Mesothelial cell of epicardium (in vitro differentiated cells): ENCODE measurements around the gene KCNQ5. TPM values are rescaled to one million over a fixed set of nuclear protein-coding genes. Genes with fewer than 3 reads are reported as not detected.

ENCODE experiments used
- DNase-seq, 2 experiments: peaks; one replicate each; pipeline ENCODE4 v3.0.0; 2021; ENCODE audit warnings: low spot score in 2 of 2; ENCODE audit not compliant: unreplicated experiment in 2 of 2
- H3K27ac Mint-ChIP-seq: 2 replicates; pipeline ENCODE4 v1.8.0; 2021; ENCODE audit warnings: mixed read lengths
- H3K27me3 Mint-ChIP-seq: 2 replicates; pipeline ENCODE4 v1.8.0; 2021; ENCODE audit warnings: low read depth, mixed read lengths
- H3K36me3 Mint-ChIP-seq: 2 replicates; pipeline ENCODE4 v1.8.0; 2021; ENCODE audit warnings: mixed read lengths
- H3K4me1 Mint-ChIP-seq: 2 replicates; pipeline ENCODE4 v1.8.0; 2021; ENCODE audit warnings: mixed read lengths
- H3K4me3 Mint-ChIP-seq: 2 replicates; pipeline ENCODE4 v1.8.0; 2021; ENCODE audit warnings: mild to moderate bottlenecking, moderate library complexity, mixed read lengths
- H3K9me3 Mint-ChIP-seq: 2 replicates; pipeline ENCODE4 v1.8.0; 2021; ENCODE audit warnings: mixed read lengths
- CTCF ChIP-seq: fragments of 200-600 bp; sonication (generic); IDR thresholded peaks from one replicate; pipeline ENCODE4 v1.5.0; 2021; ENCODE audit warnings: antibody characterized with exemption; ENCODE audit not compliant: unreplicated experiment
- total RNA-seq: library from RNA; stranded (reverse); gene quantifications from 3 replicates; pipeline ENCODE4 v1.2.1, GENCODE V29; 2021

The KCNQ5 gene
- total RNA-seq, 1 donor from 2014 or later = 4.8 TPM

- H3K4me3 Mint-ChIP-seq = no peak overlapping the region
- H3K27me3 Mint-ChIP-seq = no peaks in the 10 kb centered on the region
- no peak for TF ChIP-seq CTCF
- H3K4me1 Mint-ChIP-seq = peaks cover 6% of the 10 kb centered on the region
- no peaks in the 10 kb centered on the region for H3K9me3 Mint-ChIP-seq
- H3K27ac Mint-ChIP-seq = no peak overlapping the region
- DNase-seq = no peak
- H3K36me3 Mint-ChIP-seq = no peaks in the 10 kb centered on the region
These were observed 326.3 kb downstream of the KCNQ5 start for GRCh38 chr6:72948153-72948552.

- no peaks in the 10 kb centered on the region for H3K27me3 Mint-ChIP-seq
- H3K9me3 Mint-ChIP-seq = no peaks in the 10 kb centered on the region
- no peak overlapping the region for H3K27ac Mint-ChIP-seq
- DNase-seq = no peak
- H3K36me3 Mint-ChIP-seq = no peaks in the 10 kb centered on the region
- no peak for TF ChIP-seq CTCF
- H3K4me3 Mint-ChIP-seq = no peak overlapping the region
- peaks cover 26% of the 10 kb centered on the region for H3K4me1 Mint-ChIP-seq
These were observed 328.4 kb downstream of the KCNQ5 start for GRCh38 chr6:72950114-72950860.

- no peak for DNase-seq
- Mint-ChIP-seq H3K27ac (peak overlapping the region; percentile 83), H3K4me1 (peaks cover 36% of the 10 kb centered on the region), H3K9me3 (no peaks in the 10 kb centered on the region), H3K36me3 (no peaks in the 10 kb centered on the region), H3K4me3 (no peak overlapping the region), H3K27me3 (no peaks in the 10 kb centered on the region)
- no peak for TF ChIP-seq CTCF
These were observed 331.2 kb downstream of the KCNQ5 start for GRCh38 chr6:72952808-72953630.

GRCh38 chr6:72953971-72954381 is 332.1 kb downstream of the KCNQ5 start:
- no peak for DNase-seq
- H3K4me3 Mint-ChIP-seq = no peak overlapping the region
- H3K9me3 Mint-ChIP-seq = no peaks in the 10 kb centered on the region
- no peaks in the 10 kb centered on the region for H3K27me3 Mint-ChIP-seq
- no peaks in the 10 kb centered on the region for H3K36me3 Mint-ChIP-seq
- TF ChIP-seq CTCF = no peak
- peak overlapping the region; percentile 83 for H3K27ac Mint-ChIP-seq
- peaks cover 43% of the 10 kb centered on the region for H3K4me1 Mint-ChIP-seq

- no peaks in the 10 kb centered on the region for H3K27me3 Mint-ChIP-seq
- peaks cover 51% of the 10 kb centered on the region for H3K4me1 Mint-ChIP-seq
- no peaks in the 10 kb centered on the region for H3K9me3 Mint-ChIP-seq
- H3K36me3 Mint-ChIP-seq = no peaks in the 10 kb centered on the region
- H3K27ac Mint-ChIP-seq = peak overlapping the region; percentile 57
- DNase-seq = no peak
- no peak for TF ChIP-seq CTCF
- H3K4me3 Mint-ChIP-seq = no peak overlapping the region
These were observed 332.9 kb downstream of the KCNQ5 start for GRCh38 chr6:72954716-72955115.
